Activated CD4-positive, alpha-beta T cell treated with anti-CD3 and anti-CD28 coated beads, Interleukin-2, Interleukin-6, amounts not matched to agents 100 ng/mL and 50 ng/mL, durations not matched to agents 16 hours and 8 hours (primary cell): ENCODE results near the gene MC2R.
A peak's percentile ranks its signal among the peaks of the same experiment; 100 is the strongest.

ENCODE experiments used
- DNase-seq: peaks from one replicate; pipeline ENCODE4 v3.0.0-alpha.2; 2020

MC2R gene

DNA sequence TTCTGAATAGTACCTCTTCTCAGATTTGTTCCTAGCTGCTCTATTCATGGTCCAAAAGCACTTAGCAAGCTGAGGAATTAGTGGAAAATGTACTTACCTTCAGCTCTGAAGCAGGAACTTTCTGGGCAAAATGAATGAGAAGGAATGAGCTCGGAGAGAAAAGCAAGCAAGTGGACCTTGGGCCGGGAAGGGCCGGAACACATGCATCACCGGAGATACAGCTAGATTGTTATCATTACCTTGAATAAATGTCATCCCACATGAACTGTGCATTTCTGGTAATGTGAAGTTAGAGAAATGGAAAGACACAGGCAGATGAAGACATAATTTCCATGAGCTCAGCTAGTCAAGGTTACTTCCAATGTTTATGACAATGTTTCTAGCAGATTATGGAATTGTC lies at the start of gene MC2R:
TSS of gene MC2R (minus strand) at position 146 of the 400 bp plus-strand sequence. CDS start 30,018 bp downstream, outside the sequence.
- DNase-seq, result no peak

DNA sequence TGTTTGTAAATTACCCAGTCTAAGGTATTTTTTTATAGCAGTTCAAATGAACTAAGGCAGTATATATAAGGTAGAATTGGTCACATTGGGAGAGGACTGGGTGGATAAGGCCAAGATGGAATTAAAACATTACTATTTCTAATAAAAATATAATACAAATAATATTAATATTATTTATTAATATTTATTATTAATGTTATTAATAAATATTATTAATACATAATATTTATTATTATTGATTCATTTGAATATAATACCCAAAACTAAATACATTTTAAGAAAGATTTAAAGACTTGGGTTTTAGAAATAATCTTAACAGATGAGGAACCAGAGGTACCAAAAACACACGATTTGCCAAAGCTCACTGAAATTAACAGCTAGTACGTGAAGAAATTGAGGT lies 30.5 kb upstream of the MC2R start:
- DNase-seq, result no peak

DNA sequence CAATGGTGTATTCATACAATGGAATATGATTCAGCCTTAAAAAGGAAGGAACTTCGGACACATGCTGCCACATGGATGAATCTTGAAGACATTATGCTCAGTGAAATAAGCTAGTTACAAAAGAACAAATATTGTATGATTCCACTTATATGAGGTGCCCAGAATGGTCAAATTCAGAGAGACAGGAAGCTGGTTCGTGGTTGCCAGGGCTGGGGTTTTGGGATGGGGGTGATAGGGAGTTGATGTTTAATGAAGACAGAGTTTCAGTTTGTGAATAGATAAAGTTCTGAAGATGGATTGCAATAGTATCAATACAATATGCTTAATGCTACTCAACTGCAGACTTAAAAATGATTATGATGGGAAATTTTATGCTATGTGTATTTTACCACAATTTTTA lies 28.0 kb upstream of the MC2R start:
- no peak for DNase-seq

DNA sequence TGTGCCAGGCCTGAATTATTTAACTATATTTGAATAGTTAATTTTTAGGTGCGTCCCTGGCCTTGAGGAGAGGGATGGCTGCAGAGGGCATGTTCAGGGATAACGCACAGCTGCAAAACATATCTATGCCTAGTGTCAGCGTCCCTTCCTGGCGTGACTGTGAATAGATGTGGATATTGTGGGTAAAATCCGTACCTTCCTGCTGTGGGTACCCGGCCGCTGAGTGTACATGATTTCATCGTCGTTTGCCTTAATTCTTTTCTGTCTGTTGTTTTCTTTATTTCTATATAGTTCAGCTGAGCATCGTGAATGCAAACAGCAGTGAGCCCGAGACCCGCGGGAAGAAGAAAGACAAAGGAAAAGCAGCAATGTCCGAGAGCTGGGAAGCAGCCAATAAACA lies 25.0 kb upstream of the MC2R start:
- no peak for DNase-seq

DNA sequence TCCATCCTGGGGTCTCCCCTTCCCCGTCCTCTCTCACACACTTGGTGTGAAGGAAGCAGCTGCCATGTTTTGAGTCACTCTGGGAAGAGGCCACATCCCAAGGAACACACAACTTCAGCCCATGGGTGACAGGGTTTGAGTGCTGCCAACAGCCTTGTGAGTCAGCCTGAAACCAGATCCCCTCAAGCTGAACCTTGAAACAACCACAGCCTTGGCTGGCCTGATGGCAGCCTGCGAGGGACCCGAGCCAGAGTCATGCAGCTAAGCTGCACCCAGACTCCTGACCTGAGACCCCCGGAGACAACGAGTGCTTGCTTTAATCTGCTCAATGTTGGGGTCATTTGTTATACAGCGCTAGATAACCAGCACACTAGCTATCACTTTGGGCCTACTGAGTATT lies 19.3 kb upstream of the MC2R start:
- no peak for DNase-seq

DNA sequence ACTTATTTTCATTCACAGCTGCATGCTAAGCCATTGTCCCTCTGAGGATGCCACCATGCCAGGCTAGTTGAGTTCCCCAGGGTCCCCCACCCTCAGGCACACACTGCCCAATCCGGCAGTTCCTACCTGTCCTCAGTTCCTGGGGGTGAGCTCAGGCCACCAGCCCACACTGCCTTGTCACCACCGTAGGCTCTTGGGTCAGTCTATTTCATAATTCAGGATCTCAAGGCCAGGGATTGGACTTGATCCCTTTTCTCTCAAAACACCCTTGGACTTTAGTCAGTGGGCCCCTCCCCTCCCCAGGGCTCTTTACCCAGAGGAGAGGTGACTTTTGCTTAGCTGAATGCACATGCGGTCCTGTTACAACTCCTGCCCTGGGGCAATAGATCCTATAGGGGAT lies 18.7 kb upstream of the MC2R start:
- DNase-seq, result no peak

DNA sequence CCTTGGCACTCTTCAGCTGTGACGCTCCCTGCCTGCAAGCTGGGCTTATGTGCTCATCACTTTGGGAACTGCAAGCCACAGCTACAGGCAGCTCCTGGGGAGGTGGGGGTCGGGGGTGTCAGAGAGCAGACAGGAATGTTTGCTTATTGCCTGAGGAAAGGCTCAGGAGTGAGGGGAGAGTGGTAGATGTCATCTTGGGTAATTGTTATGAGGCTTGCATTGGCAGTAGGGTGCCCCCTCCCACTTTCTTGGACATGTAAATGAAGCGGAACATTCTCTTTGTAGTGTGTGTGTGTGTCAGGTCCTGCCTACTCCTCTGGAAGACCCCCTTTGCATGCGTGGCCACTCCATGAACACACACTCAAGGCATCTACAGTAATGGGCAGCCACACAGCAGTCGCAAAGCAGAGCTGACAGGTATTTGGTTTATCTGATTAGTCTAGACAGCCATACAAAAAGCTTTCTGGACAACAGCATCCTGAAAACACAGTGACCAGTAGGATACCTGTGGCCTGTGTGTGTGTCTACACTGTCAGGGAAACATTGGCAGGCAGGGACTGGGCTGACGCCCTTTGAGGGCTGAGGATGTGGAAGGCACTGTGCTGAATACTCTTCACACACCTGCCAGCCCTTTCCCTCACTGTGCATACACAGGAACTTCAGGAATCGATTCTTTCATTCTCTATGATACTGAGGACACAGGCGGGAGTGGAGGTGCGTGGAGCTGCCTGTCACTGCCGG lies 17.1 kb upstream of the MC2R start:
- no peak for DNase-seq

DNA sequence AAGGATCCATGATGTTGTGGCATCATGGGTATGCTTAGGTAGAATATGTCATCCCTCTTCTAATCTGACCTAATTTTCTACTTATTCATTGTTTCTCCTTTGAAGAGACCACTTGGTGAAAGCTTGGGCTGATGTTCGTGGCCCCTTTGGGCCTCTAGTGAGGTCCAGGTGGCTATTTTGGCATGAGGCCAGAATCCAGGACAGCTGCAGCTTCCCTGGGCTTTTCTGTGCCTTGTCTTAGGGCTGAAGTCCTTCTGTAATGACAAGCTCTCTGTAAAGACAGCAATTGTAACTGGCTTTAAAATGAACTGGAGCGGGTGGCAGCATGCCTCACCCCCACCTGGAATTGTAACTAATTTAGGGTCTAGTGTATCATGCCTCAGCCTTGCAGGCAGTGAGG lies 15.6 kb upstream of the MC2R start:
- no peak for DNase-seq

DNA sequence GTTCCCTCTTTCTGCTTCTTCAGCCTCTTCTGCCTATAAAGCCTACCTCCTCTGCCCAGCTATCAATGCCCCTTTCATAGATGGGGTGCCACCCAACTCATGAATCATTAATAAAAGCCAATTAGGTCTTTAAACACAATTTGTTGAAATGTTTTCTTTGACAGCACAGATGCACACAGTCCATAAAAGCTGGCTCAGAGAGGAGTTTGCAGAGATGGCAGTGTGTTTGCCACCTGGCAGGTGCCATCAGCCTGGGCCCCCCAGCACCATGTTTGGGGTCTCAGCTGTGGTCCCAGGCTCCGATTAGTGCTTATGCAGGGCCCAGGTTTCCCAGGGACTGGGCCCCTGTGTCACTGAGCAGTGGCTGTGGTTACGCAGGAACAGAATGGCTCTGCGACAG lies 7.9 kb upstream of the MC2R start:
- DNase-seq, result no peak

DNA sequence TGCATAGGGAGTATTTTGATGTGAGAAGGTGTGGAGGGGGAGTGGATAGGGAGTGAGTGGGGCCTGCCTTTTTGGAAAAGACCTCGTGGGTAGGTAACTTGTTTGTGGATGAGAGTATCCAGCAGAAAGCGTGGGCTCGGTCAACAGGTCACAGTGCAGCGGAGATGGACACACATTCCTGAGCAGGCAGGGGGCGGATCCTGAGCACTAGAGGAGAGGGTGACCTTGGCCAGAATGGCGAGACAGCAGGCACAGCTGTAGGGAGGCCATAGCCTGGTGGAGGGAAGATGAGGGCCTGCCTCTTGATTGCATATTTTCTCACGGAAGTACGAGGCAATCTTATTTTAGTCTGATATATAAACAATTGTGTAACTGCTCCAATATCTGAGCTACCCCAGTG lies 3.6 kb upstream of the MC2R start:
- DNase-seq, result no peak

DNA sequence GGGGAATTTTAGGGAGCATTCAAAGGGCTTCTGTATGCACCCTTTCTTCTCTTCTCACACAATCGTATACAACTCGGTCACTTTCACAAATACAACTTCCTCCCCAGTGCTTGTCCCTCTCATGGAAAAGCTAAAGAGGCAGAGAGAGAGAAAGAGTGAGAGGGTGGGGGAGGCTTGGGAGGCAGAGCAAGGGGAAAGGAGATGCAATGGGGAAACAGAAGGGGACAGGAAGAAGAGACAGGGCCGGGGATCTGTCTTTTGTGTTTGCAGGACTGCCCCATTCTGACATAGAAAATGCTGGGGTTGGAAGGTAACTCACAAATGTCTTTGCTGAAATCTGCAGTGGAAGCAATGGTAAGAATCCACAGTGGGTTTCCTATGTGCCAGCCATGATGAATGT lies 2.1 kb upstream of the MC2R start:
- no peak for DNase-seq

DNA sequence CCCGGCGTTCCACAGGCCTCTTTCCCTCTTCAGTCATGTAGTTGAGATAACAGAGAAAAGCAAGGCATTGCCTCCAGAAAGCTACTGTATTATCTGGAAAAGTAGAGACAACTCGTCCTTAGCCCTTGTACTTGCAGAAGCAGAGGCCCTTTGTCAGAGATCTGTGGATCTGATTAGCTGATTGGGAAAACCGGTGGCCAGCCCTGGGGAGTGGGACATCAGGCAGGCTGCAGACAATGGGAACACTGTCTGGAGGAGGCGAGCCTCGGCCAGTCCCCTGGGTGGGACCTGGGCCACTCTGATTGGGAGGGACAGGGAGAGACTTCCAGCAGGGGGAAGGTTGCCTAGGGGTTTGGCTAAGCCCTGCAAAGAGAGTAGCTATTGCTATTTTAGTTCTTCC lies 1.2 kb upstream of the MC2R start:
- no peak for DNase-seq

DNA sequence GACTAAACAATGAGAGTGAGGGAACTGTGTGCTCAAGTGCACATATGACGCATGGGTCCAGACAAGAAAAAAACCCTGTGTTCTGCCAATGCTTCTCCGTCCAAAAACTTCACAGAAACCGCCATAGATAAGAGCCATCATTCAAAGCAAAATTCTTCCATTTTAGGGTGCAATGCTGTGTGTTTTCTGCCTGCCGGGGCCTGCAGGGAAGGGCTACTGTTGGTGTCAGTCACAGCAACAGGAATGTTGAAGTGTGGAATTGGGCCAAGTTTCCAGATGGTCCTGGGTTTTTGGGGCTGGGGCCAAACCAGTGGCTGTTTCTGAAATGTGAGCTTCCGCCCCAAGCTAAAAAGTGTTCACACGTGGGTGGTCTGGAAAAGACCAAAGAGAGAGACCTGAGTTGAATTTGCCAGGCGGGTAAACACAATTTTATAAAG lies 677 bp upstream of the MC2R start:
- no peak for DNase-seq

DNA sequence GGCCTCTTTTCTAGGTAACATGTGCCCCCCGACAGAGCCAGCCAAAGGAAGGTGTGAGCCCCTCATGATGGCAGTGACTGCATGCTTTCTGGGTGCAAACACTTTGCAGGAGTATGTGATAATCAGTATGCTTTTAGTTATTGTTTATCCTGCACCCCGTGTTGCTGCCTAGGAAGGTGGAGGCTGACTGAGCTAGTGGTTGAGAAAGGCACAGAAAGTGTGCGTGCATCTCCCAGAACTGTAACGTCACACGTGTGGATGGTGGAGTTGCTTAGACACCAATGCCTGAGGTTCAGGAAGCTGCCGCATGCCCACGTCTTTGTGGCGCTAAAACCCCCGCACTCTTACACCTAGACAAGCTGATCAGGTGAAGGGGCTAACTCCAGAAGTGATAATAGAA lies 580 bp downstream of the MC2R start:
- DNase-seq, result no peak

DNA sequence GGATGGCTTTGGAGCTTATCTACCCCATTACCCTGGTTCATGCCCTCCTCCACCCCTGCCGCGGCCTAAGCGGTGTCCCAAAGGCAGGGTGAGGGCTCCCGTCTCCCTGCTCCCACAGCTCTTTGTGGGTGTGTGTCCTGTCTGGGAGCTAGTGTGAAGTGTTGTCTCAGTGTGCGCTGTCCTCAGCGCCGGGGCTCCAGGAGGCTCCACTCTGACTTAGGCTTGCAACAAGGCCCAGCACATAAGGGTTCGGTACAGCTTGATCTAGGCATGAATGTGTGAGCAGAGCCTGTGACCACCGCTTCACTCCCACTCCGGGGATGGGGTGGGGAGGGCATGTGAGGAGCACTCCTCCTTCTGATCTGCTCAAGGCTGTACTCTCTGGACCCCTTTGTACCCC lies 1.2 kb downstream of the MC2R start:
- DNase-seq, result no peak

DNA sequence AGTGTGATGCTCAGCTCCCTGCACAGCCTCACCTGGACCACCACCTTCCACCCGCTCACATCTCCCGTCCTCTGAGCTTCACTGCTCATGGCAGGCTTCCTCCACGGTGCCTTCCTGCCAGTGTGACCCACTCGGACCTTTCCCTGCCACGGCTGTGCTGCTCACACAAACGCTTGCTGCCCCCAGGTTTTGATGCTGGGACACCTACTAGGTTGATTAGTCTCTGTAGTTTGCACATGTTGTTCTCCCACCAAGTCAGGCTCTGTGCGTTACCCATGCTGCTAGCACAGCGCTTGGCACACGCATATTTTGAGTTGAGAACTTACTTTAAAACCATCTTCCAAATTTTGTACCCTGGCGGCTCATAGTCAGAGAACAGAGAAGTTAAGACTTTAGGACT lies 2.1 kb downstream of the MC2R start:
- DNase-seq, result no peak

DNA sequence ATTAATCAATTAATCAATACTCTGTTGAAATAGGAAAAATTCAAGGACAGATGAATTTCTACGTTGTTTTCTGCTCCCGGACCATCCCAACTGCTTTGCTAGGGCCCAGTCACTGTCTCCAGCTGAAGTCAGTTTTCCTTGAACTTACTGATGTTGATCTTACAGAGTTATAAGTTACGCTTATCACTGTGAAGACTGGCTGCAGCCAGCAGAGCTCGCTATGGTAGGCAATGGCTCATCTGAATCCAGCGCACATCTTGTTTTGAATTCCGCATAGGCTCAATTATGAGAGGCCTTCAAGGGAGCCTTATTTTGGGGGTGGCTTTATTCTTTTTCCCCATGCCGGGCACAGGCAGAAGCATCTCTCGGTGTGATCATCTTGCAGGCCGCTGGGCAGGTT lies 2.7 kb downstream of the MC2R start:
- DNase-seq, result no peak

DNA sequence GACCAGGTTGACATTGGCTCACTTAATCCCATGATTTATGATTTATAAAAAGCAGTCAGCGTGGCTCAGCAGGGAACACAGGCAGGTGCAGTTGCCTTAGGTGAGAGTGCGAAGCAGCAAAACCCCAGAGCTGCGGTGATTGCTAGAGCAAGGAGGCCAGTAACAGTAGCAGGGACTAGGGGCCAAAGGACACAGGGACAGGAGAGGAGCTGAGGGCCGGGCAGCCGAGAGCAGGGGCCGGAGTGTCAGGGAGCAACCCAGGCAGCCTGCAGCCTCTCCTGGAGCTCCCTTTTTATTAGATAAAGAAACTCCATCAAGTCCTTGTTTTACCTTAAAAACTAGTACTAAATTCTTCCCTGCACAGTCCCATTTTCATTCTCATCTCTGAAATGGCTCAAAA lies 4.3 kb downstream of the MC2R start:
- DNase-seq, result no peak

DNA sequence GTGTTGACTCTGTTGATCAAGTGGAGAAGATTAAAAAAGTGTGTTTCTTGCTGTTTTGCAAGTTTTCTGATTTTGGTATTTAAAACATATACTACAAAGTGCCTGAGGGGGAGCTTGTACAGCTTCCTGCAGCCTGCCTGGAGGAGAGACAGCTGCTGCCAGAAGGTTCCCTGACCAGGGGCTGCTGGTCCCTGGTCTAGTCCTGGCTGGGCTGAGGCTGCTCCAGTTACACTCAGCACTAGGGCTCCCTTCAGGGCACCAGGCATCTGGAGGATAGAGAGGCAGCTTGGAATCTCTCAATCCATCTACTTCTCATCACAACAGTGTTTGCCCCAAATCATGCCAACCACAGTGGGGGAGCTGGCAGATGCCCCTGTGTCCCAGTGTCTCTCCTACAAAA lies 4.8 kb downstream of the MC2R start:
- DNase-seq, result no peak

DNA sequence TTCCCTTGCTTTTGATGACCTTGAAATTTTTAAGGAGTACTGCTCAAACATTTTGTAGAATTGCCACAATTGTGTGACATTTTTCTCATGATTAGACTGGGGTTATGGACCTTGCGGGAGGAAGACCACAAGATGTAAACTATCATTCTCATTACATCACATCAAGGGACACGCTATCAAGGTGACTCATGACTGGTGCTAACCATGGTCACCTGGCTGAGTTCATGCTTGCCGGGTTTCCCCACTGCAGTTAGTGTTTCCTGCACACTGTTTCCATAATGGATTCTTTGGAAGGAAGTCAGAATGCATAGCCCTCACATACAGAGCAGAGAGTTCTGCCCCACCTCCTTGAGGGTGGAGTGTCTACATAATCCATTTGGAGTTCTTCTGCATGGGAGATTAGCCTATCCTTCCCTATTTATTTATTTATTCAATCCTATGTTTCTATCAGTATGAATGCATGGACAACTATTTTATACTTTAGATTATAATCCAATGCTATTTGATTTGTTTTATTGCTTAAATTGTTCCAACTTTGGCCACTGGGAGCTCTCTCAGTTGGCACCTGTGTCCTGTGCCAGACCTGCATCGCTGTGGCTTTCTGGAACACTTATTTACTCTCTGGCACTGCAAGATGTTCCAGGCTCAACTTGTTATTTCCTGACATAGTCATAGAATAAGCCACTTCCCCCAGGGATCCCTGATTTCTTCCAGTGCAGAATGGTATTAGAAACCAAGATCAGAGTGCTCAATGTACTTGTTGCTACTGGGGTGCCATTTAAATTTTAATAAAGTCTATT lies 6.0 kb downstream of the MC2R start:
- no peak for DNase-seq

DNA sequence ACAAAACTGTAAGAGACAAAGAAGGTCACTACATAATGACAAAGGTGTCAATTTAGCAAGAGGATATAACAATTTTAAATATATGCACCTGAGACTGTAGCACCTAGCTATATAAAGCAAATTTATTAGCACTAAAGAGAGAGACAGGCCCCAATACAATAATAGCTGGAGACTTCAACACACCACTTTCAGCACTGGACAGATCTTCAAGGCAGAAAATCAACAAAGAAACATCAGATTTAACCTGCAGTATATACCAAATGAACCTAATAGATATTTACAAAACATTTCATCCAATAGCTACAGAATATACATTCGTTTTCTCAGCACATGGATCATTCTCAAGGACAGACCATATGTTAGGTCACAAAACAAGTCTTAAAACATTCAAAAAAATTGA lies 14.7 kb downstream of the MC2R start:
- no peak for DNase-seq

DNA sequence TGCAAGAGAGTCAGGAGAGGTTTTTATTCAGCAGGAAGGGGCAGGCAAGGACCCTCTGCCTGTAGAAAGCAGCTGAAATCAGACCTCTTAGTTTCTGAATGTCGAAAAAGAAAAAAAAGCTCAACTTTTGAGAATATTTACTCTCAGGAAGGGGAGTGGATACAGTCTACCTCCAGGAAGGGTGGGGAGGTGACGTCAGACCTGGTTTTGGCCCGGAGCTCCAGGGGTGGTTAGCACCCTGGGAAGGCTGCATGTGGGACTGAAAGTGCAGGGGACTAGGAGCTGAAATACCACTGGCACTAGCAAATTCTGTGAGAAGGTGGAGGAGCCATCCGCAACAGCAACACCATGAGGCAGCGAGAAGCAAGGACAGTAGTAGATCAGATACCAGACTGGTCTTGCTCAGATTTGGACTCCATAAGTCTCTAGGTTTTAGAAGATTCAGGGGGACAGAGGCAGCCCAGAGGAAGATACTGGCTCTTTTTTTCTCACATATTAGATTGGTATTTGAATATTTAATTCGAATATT lies 19.8 kb downstream of the MC2R start:
- DNase-seq, result no peak

DNA sequence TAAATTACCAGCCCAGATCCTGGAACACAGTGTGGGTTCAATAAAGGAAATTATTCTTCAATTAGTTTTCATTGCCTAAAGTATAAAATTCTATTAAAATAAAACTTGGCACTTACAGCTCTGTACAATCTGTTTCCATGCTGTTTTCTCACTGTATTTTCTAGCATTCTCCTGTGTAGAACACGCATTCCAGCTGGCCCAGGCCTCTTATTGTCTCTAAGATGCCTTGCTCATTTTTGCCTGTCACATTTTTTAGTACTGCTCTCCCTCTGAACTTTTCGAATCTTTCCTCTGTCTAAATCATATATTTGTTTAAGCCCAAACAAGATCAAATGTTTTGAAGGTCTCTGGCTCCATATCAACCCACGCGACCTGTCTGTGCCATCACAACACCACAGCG lies 20.8 kb downstream of the MC2R start:
- DNase-seq, result no peak

DNA sequence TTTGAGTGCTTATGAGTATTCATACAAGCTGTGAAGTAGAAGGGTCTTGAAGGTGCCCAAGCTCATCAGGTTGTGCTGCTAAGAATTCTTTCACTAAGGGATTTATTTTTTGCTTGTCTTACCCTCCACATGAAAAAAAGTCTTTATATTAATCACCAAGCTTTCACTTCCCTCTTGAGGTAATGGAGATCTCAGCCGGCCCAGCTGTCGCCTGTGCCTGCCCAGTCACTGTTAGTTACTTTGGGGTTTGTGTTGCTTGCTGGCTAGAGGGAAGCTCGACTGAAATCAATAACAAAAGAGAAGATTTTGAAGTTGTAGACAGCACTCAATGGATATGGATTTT lies 21.9 kb downstream of the MC2R start:
- peak; percentile 7 for DNase-seq

DNA sequence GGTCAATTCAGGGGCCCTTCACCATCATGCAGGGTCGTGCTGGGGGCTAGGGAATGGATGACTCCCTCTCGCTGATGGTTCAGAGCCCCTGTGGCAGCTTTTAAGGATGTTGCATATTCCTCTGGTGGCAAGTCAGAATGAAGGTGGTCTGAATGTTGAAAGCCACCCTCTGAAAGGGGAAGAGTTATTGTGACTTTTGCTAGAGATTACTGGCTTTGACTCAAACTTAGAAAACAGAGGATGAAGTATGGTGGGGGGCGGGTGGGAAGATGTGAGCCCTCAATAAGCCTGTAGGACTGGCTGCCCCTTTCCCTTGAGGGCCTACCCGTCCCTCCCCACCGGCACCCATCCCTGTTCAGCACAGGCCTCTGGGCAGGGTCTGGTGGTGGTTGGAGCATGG lies 23.2 kb downstream of the MC2R start:
- DNase-seq, result no peak
